Neuronal stem cell (in vitro differentiated cells): ENCODE data around the gene MEOX2. TPM values are rescaled to one million over a fixed set of nuclear protein-coding genes. Genes with fewer than 3 reads are reported as not detected.

Source experiments
- DNase-seq: peaks from one replicate; pipeline ENCODE4 v3.0.0-alpha.2; 2013; ENCODE audit warnings: low spot score
- H2AFZ ChIP-seq: one replicate; pipeline ENCODE4 v1.6.1; 2013; ENCODE audit warnings: mild to moderate bottlenecking, low read length, inconsistent platforms
- H2AK5ac ChIP-seq: 2 replicates; pipeline ENCODE4 v1.6.1; 2013; ENCODE audit warnings: low read depth, mild to moderate bottlenecking, inconsistent platforms, low read length, moderate library complexity, mixed read lengths
- H2BK120ac ChIP-seq: 2 replicates; pipeline ENCODE4 v1.6.1; 2013; ENCODE audit warnings: low read depth, mild to moderate bottlenecking, inconsistent platforms, low read length, moderate library complexity, mixed read lengths
- H2BK12ac ChIP-seq: one replicate; pipeline ENCODE4 v1.6.1; 2013; ENCODE audit warnings: low read length, inconsistent platforms
- H2BK15ac ChIP-seq: 2 replicates; pipeline ENCODE4 v1.6.1; 2013; ENCODE audit warnings: mild to moderate bottlenecking, low read length, inconsistent platforms, mixed read lengths
- H2BK5ac ChIP-seq: one replicate; pipeline ENCODE4 v1.6.1; 2013; ENCODE audit warnings: inconsistent platforms, mild to moderate bottlenecking, low read length, moderate library complexity
- H3K14ac ChIP-seq: one replicate; pipeline ENCODE4 v1.6.1; 2013; ENCODE audit warnings: low read length, inconsistent platforms
- H3K18ac ChIP-seq: 2 replicates; pipeline ENCODE4 v1.6.1; 2013; ENCODE audit warnings: low read length, inconsistent platforms
- H3K23ac ChIP-seq: 2 replicates; pipeline ENCODE4 v1.6.1; 2013; ENCODE audit warnings: low read depth, mild to moderate bottlenecking, mixed read lengths, low read length, inconsistent platforms; ENCODE audit not compliant: poor library complexity
- H3K27ac ChIP-seq: replicated peaks from 3 replicates; pipeline ENCODE4 v1.5.1; 2013; ENCODE audit warnings: low read length, inconsistent platforms
- H3K27me3 ChIP-seq, 3 experiments: 2 replicates each; pipeline ENCODE4 v1.6.1; 2013; ENCODE audit warnings: low read length in 3 of 3, mild to moderate bottlenecking in 2 of 3, inconsistent platforms in 1 of 3, low read depth in 1 of 3, mixed read lengths in 1 of 3, moderate library complexity in 1 of 3; ENCODE audit not compliant: control insufficient read depth in 3 of 3, insufficient read depth in 3 of 3
- H3K36me3 ChIP-seq, 2 donors: replicated peaks in 1 of 2; 2 replicates each; pipeline ENCODE4 v1.6.1; 2013; ENCODE audit warnings: low read length in 2 of 2; ENCODE audit not compliant: control insufficient read depth in 2 of 2, insufficient read depth in 2 of 2
- H3K4ac ChIP-seq: 2 replicates; pipeline ENCODE4 v1.6.1; 2013; ENCODE audit warnings: inconsistent platforms, mild to moderate bottlenecking, low read length, moderate library complexity
- H3K4me1 ChIP-seq, 2 donors: 1 replicate in 1 of 2; 2 replicates in 1 of 2; pipeline ENCODE4 v1.6.1; 2013; ENCODE audit warnings: low read length in 2 of 2, low read depth in 1 of 2; ENCODE audit not compliant: control insufficient read depth in 2 of 2, insufficient read depth in 1 of 2
- H3K4me2 ChIP-seq: one replicate; pipeline ENCODE4 v1.6.1; 2013; ENCODE audit warnings: mild to moderate bottlenecking, low read length, inconsistent platforms; ENCODE audit not compliant: insufficient read depth, poor library complexity, severe bottlenecking
- H3K4me3 ChIP-seq, 2 donors: 2 replicates each; pipeline ENCODE4 v1.5.1; 2013; ENCODE audit warnings: low read length in 2 of 2, mild to moderate bottlenecking in 2 of 2, inconsistent platforms in 1 of 2, moderate library complexity in 1 of 2
- H3K79me1 ChIP-seq: one replicate; pipeline ENCODE4 v1.6.1; 2013; ENCODE audit warnings: low read depth, mild to moderate bottlenecking, inconsistent platforms, low read length, moderate library complexity
- H3K9ac ChIP-seq: one replicate; pipeline ENCODE4 v1.6.1; 2013; ENCODE audit warnings: mild to moderate bottlenecking, low read depth, low read length, inconsistent platforms; ENCODE audit not compliant: poor library complexity
- H3K9me3 ChIP-seq, 2 donors: replicated peaks in 1 of 2; 2 replicates each; pipeline versions ENCODE3 to v1.6.1; 2013; ENCODE audit warnings: low read length in 2 of 2, mild to moderate bottlenecking in 2 of 2, inconsistent platforms in 1 of 2, low read depth in 1 of 2, mixed read lengths in 1 of 2, moderate library complexity in 1 of 2; ENCODE audit not compliant: control insufficient read depth in 2 of 2, insufficient read depth in 1 of 2
- H4K8ac ChIP-seq: one replicate; pipeline ENCODE4 v1.6.1; 2013; ENCODE audit warnings: low read depth, mild to moderate bottlenecking, inconsistent platforms, low read length, moderate library complexity
- H4K91ac ChIP-seq: one replicate; pipeline ENCODE4 v1.6.1; 2013; ENCODE audit warnings: low read length, low read depth, mild to moderate bottlenecking, inconsistent platforms; ENCODE audit not compliant: poor library complexity
- WGBS, 2 donors: extraction: QIAGEN DNeasy Blood & Tissue Kit; methylation state at CpG; one replicate each; pipeline ENCODE4 v1.1.7; 2013; ENCODE audit warnings: missing lambda C conversion rate in 2 of 2, mixed read lengths in 1 of 2; ENCODE audit not compliant: insufficient read length in 2 of 2, insufficient replicate concordance in 1 of 2; ENCODE audit errors: extremely low coverage in 2 of 2; 5-methylcytosine and 5-hydroxymethylcytosine counted together
- polyA plus RNA-seq, 2 experiments: library from polyadenylated mRNA; stranded (reverse); fragments of 200-250 nt; gene quantifications; one replicate each; pipeline ENCODE4 v1.2.3, GENCODE V29; 2013

Gene MEOX2
- not detected for polyA plus RNA-seq (2013, experiment 1 of 2)
- polyA plus RNA-seq (2013, experiment 2 of 2): 0.01 TPM

DNA sequence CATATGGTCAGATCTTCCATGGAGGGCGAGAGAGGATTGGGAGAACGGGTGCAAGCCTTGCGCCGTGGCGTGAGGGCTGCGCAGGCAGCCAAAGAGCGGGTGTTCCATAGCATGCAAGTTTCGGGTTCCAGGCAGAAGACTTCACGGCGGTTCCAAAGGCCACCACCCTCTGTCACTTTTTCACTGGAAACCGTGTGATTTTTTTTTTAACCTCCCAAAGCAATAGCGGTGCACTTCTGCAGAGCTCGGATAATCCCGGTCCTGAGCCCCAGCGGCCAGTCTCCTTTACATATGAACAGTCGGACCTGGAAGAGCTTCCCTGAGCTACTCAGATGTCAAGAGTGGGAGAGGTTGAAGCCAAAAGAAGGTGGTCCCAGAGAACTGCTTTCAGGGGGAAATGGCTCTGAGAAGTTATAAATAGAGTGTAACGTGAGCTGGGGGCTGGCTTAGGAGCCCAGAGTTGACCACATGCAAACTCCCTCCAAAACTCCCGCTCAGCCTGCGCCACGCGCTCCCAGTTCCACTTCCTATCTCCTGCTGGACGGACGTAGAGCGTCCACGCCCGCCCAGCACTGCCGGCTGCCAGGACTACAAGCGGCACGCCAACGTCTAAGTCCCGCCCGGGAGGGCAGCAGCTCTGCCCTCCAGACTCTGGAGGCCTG lies at the start of gene MEOX2:
Gene MEOX2, minus strand, starts transcription at position 389 of the 662 bp plus-strand sequence. Its CDS starts 281 bp downstream, at position 108.
- peaks cover 8 to 20% of the 10 kb centered on the region in 2 donors for H3K4me1 ChIP-seq
- peaks cover 18 to 55% (median 40%) of the 10 kb centered on the region in 3 experiments for H3K27me3 ChIP-seq
- H3K14ac ChIP-seq: no peak within 1 kb of the TSS
- H4K8ac ChIP-seq: no peak within 1 kb of the TSS
- no CpG with 5 or more reads among the region's 32 CpGs for WGBS, 2 donors
- H3K23ac ChIP-seq: no peak within 1 kb of the TSS
- peak within 1 kb of the TSS; percentile 28 to 77 for H3K4me3 ChIP-seq
- no peaks in the 10 kb centered on the region for H3K9me3 ChIP-seq
- H2AFZ ChIP-seq: peak within 1 kb of the TSS; percentile 88
- peak; percentile 44 for DNase-seq
- H3K4me2 ChIP-seq: peak within 1 kb of the TSS; percentile 81
- no peak within 1 kb of the TSS for H3K27ac ChIP-seq
- H3K79me1 ChIP-seq: no peaks in the 10 kb centered on the region
- H3K9ac ChIP-seq: no peak within 1 kb of the TSS
- no peak within 1 kb of the TSS for H2AK5ac ChIP-seq
- peak within 1 kb of the TSS; percentile 58 for H2BK12ac ChIP-seq
- H3K18ac ChIP-seq: peak within 1 kb of the TSS; percentile 11
- no peak within 1 kb of the TSS for H4K91ac ChIP-seq
- H2BK120ac ChIP-seq: no peak within 1 kb of the TSS
- H2BK15ac ChIP-seq: no peak within 1 kb of the TSS
- no peak within 1 kb of the TSS for H3K4ac ChIP-seq
- no peaks in the 10 kb centered on the region for H3K36me3 ChIP-seq
- H2BK5ac ChIP-seq: no peak within 1 kb of the TSS

DNA sequence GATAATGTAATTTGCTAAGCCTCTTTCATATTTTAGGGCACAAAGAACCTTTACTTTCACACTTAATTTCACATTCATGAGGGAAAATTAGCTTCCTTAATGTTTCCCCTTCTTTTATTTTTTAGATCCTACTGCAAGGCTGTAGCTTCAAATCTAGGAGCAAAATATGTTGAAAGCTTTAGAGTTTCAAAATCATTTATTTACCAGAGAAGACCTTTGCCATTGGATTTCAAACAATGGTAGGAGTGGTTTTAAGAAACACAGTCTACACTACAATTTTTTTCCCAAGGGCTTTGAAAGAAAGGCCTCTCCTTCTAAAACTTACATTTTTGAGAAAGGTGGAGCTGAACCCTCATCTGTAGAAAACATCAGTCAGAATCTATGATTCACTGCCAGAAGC lies 43.3 kb upstream of the MEOX2 start:
- Histone ChIP-seq H3K14ac (no peak overlapping the region), H2BK5ac (no peak overlapping the region), H3K79me1 (no peaks in the 10 kb centered on the region), H2BK15ac (no peak overlapping the region), H2AK5ac (no peak overlapping the region), H2AFZ (peak overlapping the region; percentile 22), H3K27ac (no peak overlapping the region), H3K4me1 (no peaks in the 10 kb centered on the region), H2BK120ac (no peak overlapping the region), H3K4me2 (no peak overlapping the region), H3K27me3 (no peaks in the 10 kb centered on the region), H2BK12ac (no peak overlapping the region), H3K9me3 (no peaks in the 10 kb centered on the region), H3K36me3 (no peaks in the 10 kb centered on the region), H4K8ac (no peak overlapping the region), H4K91ac (no peak overlapping the region), H3K4me3 (no peak overlapping the region), H3K4ac (no peak overlapping the region), H3K9ac (no peak overlapping the region), H3K18ac (no peak overlapping the region), H3K23ac (no peak overlapping the region)
- DNase-seq: no peak

DNA sequence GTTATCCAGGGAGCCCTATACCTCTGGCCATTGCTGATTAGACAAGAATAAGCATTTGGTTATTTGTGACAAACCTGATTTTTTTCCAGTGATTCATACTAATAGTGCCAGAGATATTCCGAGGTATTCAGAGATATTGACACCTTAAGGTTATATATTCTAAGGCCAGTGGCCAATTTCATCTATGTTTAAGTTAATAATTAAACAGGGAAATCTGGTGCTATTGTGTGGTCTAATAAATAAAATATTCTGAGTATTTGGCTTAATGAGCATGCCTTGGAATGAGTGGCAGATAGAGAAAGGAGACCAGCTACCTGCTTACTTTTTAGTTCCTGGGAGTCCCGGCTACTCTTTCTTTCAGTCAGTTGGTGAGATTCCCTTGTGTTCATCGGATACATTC lies 38.6 kb upstream of the MEOX2 start:
- no CpG with 5 or more reads among the region's 3 CpGs for WGBS, 2 donors
- Histone ChIP-seq H2BK5ac (no peak overlapping the region), H3K4me1 (no peaks in the 10 kb centered on the region), H2BK12ac (no peak overlapping the region), H3K4me3 (no peak overlapping the region), H3K36me3 (no peaks in the 10 kb centered on the region), H2AK5ac (no peak overlapping the region), H3K9me3 (no peaks in the 10 kb centered on the region), H3K4ac (no peak overlapping the region), H2BK120ac (no peak overlapping the region), H3K27ac (no peak overlapping the region), H3K4me2 (no peak overlapping the region), H2BK15ac (no peak overlapping the region), H3K23ac (no peak overlapping the region), H4K91ac (no peak overlapping the region), H3K18ac (no peak overlapping the region), H3K14ac (no peak overlapping the region), H3K79me1 (no peaks in the 10 kb centered on the region), H3K9ac (no peak overlapping the region), H2AFZ (no peak overlapping the region), H4K8ac (no peak overlapping the region), H3K27me3 (no peaks in the 10 kb centered on the region)
- DNase-seq: no peak

DNA sequence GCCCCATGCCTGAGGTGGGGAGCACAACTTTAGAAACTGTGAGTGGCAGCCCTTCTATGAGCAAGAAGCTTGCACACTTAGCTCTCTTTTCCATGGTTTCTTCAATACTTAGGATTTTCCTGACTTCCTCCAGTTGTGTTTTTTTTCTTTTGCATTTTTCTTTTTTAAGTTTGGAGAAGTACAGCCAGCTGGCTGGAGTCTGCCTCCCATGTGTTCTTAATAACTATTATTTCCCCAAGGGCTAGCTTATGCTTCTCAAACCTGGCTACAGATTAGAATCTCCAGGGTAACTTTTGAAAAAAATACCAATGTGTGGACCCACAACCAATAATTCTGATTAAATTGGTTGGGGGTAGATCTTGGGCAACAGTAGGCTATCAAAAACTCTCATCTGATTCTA lies 37.4 kb upstream of the MEOX2 start:
- Histone ChIP-seq H2BK12ac (no peak overlapping the region), H3K27me3 (no peaks in the 10 kb centered on the region), H2AK5ac (no peak overlapping the region), H3K79me1 (no peaks in the 10 kb centered on the region), H4K91ac (no peak overlapping the region), H3K4ac (no peak overlapping the region), H3K23ac (no peak overlapping the region), H3K27ac (no peak overlapping the region), H2BK120ac (no peak overlapping the region), H3K4me2 (no peak overlapping the region), H3K4me3 (no peak overlapping the region), H2BK15ac (no peak overlapping the region), H3K18ac (no peak overlapping the region), H2AFZ (no peak overlapping the region), H3K9ac (no peak overlapping the region), H2BK5ac (no peak overlapping the region), H3K9me3 (no peaks in the 10 kb centered on the region), H4K8ac (no peak overlapping the region), H3K4me1 (no peaks in the 10 kb centered on the region), H3K36me3 (no peaks in the 10 kb centered on the region), H3K14ac (no peak overlapping the region)
- no peak for DNase-seq
